Esophagus muscularis mucosa (tissue), 4 donors: Measurements from ENCODE around the gene DLK2. TPM values are rescaled to one million over a fixed set of nuclear protein-coding genes. Genes with fewer than 3 reads are reported as not detected.

Source experiments
- DNase-seq: peaks from one replicate; pipeline ENCODE4 v3.0.0-alpha.2; 2017; ENCODE audit errors: extremely low spot score
- H3K27ac ChIP-seq, 4 donors: fragments of 200-600 bp; sonication (generic); replicated peaks in 1 of 4; 1 replicate in 3 of 4; 2 replicates in 1 of 4; pipeline ENCODE4 v1.5.1; 2016 to 2019; ENCODE audit warnings: mild to moderate bottlenecking in 1 of 4
- H3K27me3 ChIP-seq, 4 donors: fragments of 200-600 bp; sonication (generic); one replicate each; pipeline versions ENCODE4 v1.5.1 to v1.6.0; 2016 to 2019
- H3K36me3 ChIP-seq, 4 donors: fragments of 200-600 bp; sonication (generic); one replicate each; pipeline ENCODE4 v1.5.1; 2016 to 2019
- H3K4me1 ChIP-seq, 4 donors: fragments of 200-600 bp; sonication (generic); one replicate each; pipeline ENCODE4 v1.5.1; 2016 to 2019
- H3K4me3 ChIP-seq, 4 donors: fragments of 200-600 bp; sonication (generic); 1 replicate in 2 of 4; 2 replicates in 2 of 4; pipeline ENCODE4 v1.5.1; 2016 to 2019; ENCODE audit warnings: mild to moderate bottlenecking in 4 of 4, moderate library complexity in 1 of 4
- H3K9me3 ChIP-seq, 4 donors: fragments of 200-600 bp; sonication (generic); 1 replicate in 3 of 4; 2 replicates in 1 of 4; pipeline ENCODE4 v1.5.1; 2016 to 2019
- CTCF ChIP-seq, 3 experiments: fragments of 200-600 bp in 2 of 3; fragments of 450-650 bp in 1 of 3; sonication (generic) in 2 of 3; IDR thresholded peaks; one replicate each; pipeline ENCODE4 v1.5.1; 2017 to 2019; ENCODE audit warnings: antibody characterized with exemption in 3 of 3, mild to moderate bottlenecking in 2 of 3, moderate library complexity in 1 of 3
- EP300 ChIP-seq: sonication (generic); formaldehyde crosslinking; IDR thresholded peaks from one replicate; pipeline ENCODE4 v1.6.1; 2017; ENCODE audit warnings: antibody characterized with exemption
- POLR2A ChIP-seq: fragments of 450-650 bp; IDR thresholded peaks from one replicate; pipeline ENCODE4 v1.6.1; 2017; ENCODE audit warnings: antibody characterized with exemption, moderate library complexity, mild to moderate bottlenecking, low read depth
- POLR2AphosphoS5 ChIP-seq, 2 donors: sonication (generic); formaldehyde crosslinking; IDR thresholded peaks; one replicate each; pipeline ENCODE4 v1.6.1; 2017; ENCODE audit warnings: antibody characterized with exemption in 2 of 2
- WGBS: methylation state at CpG from one replicate; pipeline ENCODE4 v1.1.5; 2018; 5-methylcytosine and 5-hydroxymethylcytosine counted together
- intact Hi-C: fragments of 100-400 bp; cut with DNase I; formaldehyde crosslinking; loops from one replicate; pipeline ENCODE4 v1.15.1; 2023
- total RNA-seq, 4 donors: library from RNA; depleted of rRNA; stranded (reverse); fragments of >200 nt; gene quantifications; one replicate each; pipeline versions ENCODE4 v1.1.0 to v1.2.1, GENCODE V29; 2016

Gene DLK2
- total RNA-seq, 4 donors from 2014 or later, result 0.32 to 0.33 TPM; not detected in 2

- no peaks in the 10 kb centered on the region for H3K9me3 ChIP-seq
- WGBS, result 90% methylated on average over 16 of the region's 16 CpGs
- no peaks in the 10 kb centered on the region for H3K27me3 ChIP-seq
- H3K4me1 ChIP-seq, result no peaks in the 10 kb centered on the region
- no peak overlapping the region for H3K27ac ChIP-seq
- DNase-seq, result no peak
- no peak for TF ChIP-seq CTCF (IDR thresholded peaks at IDR 0.05)
- no peak for TF ChIP-seq POLR2A
- TF ChIP-seq POLR2AphosphoS5 (IDR thresholded peaks at IDR 0.05), result no peak
- no peak for TF ChIP-seq EP300
- peaks cover 81 to 98% (median 96%) of the 10 kb centered on the region in 4 donors for H3K36me3 ChIP-seq
- intact Hi-C loops, result no loop called here
- H3K4me3 ChIP-seq, result no peak overlapping the region
These were observed 7.7 kb downstream of the DLK2 start for GRCh38 chr6:43447604-43448003.

- no peak overlapping the region for H3K27ac ChIP-seq
- no peaks in the 10 kb centered on the region for H3K9me3 ChIP-seq
- H3K27me3 ChIP-seq, result no peaks in the 10 kb centered on the region
- no peak for TF ChIP-seq CTCF (IDR thresholded peaks at IDR 0.05)
- no peak for TF ChIP-seq POLR2AphosphoS5 (IDR thresholded peaks at IDR 0.05)
- no peak for TF ChIP-seq POLR2A
- no peak for TF ChIP-seq EP300
- peaks cover 76 to 99% (median 98%) of the 10 kb centered on the region in 4 donors for H3K36me3 ChIP-seq
- 91% methylated on average over 16 of the region's 16 CpGs for WGBS
- no peak overlapping the region for H3K4me3 ChIP-seq
- intact Hi-C loops, result no loop called here
- no peaks in the 10 kb centered on the region for H3K4me1 ChIP-seq
- no peak for DNase-seq
These were observed 9.8 kb downstream of the DLK2 start for GRCh38 chr6:43445576-43445975.

- H3K9me3 ChIP-seq, result no peaks in the 10 kb centered on the region
- 82% methylated on average over 8 of the region's 8 CpGs for WGBS
- H3K4me3 ChIP-seq, result no peak overlapping the region
- H3K4me1 ChIP-seq, result no peaks in the 10 kb centered on the region
- no peak for DNase-seq
- no peak overlapping the region for H3K27ac ChIP-seq
- H3K36me3 ChIP-seq, result peaks cover 76 to 99% (median 96%) of the 10 kb centered on the region in 4 donors
- H3K27me3 ChIP-seq, result no peaks in the 10 kb centered on the region
- no peak for TF ChIP-seq CTCF (IDR thresholded peaks at IDR 0.05)
- TF ChIP-seq POLR2AphosphoS5 (IDR thresholded peaks at IDR 0.05), result no peak
- no peak for TF ChIP-seq EP300
- no peak for TF ChIP-seq POLR2A
- intact Hi-C loops, result no loop called here
These were observed 10.8 kb downstream of the DLK2 start for GRCh38 chr6:43444582-43444981.

GRCh38 chr6:43444036-43444435, 11.3 kb downstream of the DLK2 start:
- no peak for TF ChIP-seq POLR2A
- no peak for TF ChIP-seq POLR2AphosphoS5 (IDR thresholded peaks at IDR 0.05)
- TF ChIP-seq EP300, result no peak
- no peak for TF ChIP-seq CTCF (IDR thresholded peaks at IDR 0.05)
- DNase-seq, result no peak
- intact Hi-C loops, result no loop called here
- Histone ChIP-seq H3K27ac (no peak overlapping the region), H3K4me1 (no peaks in the 10 kb centered on the region), H3K36me3 (peaks cover 73 to 99% (median 95%) of the 10 kb centered on the region in 4 donors), H3K27me3 (no peaks in the 10 kb centered on the region), H3K4me3 (no peak overlapping the region), H3K9me3 (no peaks in the 10 kb centered on the region)
- WGBS, result 85% methylated on average over 10 of the region's 10 CpGs

GRCh38 chr6:43442935-43443334, 12.4 kb downstream of the DLK2 start:
- H3K27ac ChIP-seq, result no peak overlapping the region
- no peak for TF ChIP-seq POLR2AphosphoS5 (IDR thresholded peaks at IDR 0.05)
- no peak for TF ChIP-seq POLR2A
- no peak for TF ChIP-seq CTCF (IDR thresholded peaks at IDR 0.05)
- TF ChIP-seq EP300, result no peak
- H3K4me3 ChIP-seq, result no peak overlapping the region
- 89% methylated on average over 6 of the region's 14 CpGs for WGBS
- no peaks in the 10 kb centered on the region for H3K9me3 ChIP-seq
- no peaks in the 10 kb centered on the region for H3K4me1 ChIP-seq
- DNase-seq, result no peak
- H3K36me3 ChIP-seq, result peaks cover 64 to 99% (median 93%) of the 10 kb centered on the region in 4 donors
- H3K27me3 ChIP-seq, result no peaks in the 10 kb centered on the region
- intact Hi-C loops, result no loop called here
